VCaP (cell line): ENCODE data around the gene UBALD1.

Experiments used
- H3K27ac ChIP-seq: fragments of 450-650 bp; 2 replicates; pipeline ENCODE4 v1.5.1; 2017
- CTCF ChIP-seq: fragments of 450-650 bp; conservative IDR thresholded peaks from 2 replicates; pipeline ENCODE4 v1.5.1; 2017; ENCODE audit warnings: mild to moderate bottlenecking, moderate library complexity

Gene UBALD1

GRCh38 chr16:4618645-4619418 is 4.1 kb upstream of the UBALD1 start:
- TF ChIP-seq CTCF, result no peak
- no peak overlapping the region for H3K27ac ChIP-seq

- no peak overlapping the region for H3K27ac ChIP-seq
- no peak for TF ChIP-seq CTCF
Observed at GRCh38 chr16:4617880-4618279, 3.2 kb upstream of the UBALD1 start.

- peak overlapping the region; percentile 90 for H3K27ac ChIP-seq
- TF ChIP-seq CTCF, result peak; percentile 30; the same call in 1 of the 2 replicates
Observed at GRCh38 chr16:4616047-4616811, 1.5 kb upstream of the UBALD1 start.

GRCh38 chr16:4615384-4616046 is 827 bp upstream of the UBALD1 start:
- TF ChIP-seq CTCF, result no peak
- H3K27ac ChIP-seq, result peak overlapping the region; percentile 90

GRCh38 chr16:4613636-4614570 is 785 bp downstream of the UBALD1 start:
- peak overlapping the region; percentile 90 for H3K27ac ChIP-seq
- no peak for TF ChIP-seq CTCF

- TF ChIP-seq CTCF, result no peak
- peak overlapping the region; percentile 90 for H3K27ac ChIP-seq
Observed at GRCh38 chr16:4612977-4613635, 1.6 kb downstream of the UBALD1 start.
